Esophagus squamous epithelium (tissue), 5 donors: ENCODE results near the gene ATP5MC2. TPM values are rescaled to one million over a fixed set of nuclear protein-coding genes. Genes with fewer than 3 reads are reported as not detected.

Experiments
- DNase-seq: peaks from one replicate; lab custom pipeline; 2025; lab: John Stamatoyannopoulos, UW
- H3K27ac ChIP-seq, 4 donors: fragments of 200-600 bp; sonication (generic); one replicate each; pipeline ENCODE4 v1.5.1; 2016 to 2019; ENCODE audit warnings: mild to moderate bottlenecking in 1 of 4
- H3K27me3 ChIP-seq, 4 donors: fragments of 200-600 bp; sonication (generic); 1 replicate in 3 of 4; 2 replicates in 1 of 4; pipeline versions ENCODE4 v1.5.1 to v1.6.0; 2017 to 2021; ENCODE audit warnings: antibody characterized with exemption in 1 of 4
- H3K36me3 ChIP-seq, 3 donors: fragments of 200-600 bp; sonication (generic); one replicate each; pipeline ENCODE4 v1.5.1; 2016 to 2019
- H3K4me1 ChIP-seq, 3 donors: fragments of 200-600 bp; sonication (generic); one replicate each; pipeline ENCODE4 v1.5.1; 2017 to 2019
- H3K4me3 ChIP-seq, 4 donors: fragments of 200-600 bp; sonication (generic); 1 replicate in 3 of 4; 2 replicates in 1 of 4; pipeline ENCODE4 v1.5.1; 2016 to 2019; ENCODE audit warnings: mild to moderate bottlenecking in 2 of 4, moderate library complexity in 1 of 4
- H3K9me3 ChIP-seq, 3 donors: fragments of 200-600 bp; sonication (generic); one replicate each; pipeline ENCODE4 v1.5.1; 2016 to 2019
- POLR2A ChIP-seq, 4 donors: fragments of 450-650 bp; IDR thresholded peaks; one replicate each; pipeline ENCODE4 v1.6.1; 2017; ENCODE audit warnings: antibody characterized with exemption in 4 of 4, mild to moderate bottlenecking in 4 of 4, moderate library complexity in 3 of 4
- WGBS, 2 donors: methylation state at CpG; one replicate each; pipeline ENCODE4 v1.1.5; 2018; 5-methylcytosine and 5-hydroxymethylcytosine counted together
- intact Hi-C: fragments of 100-400 bp; cut with DNase I; formaldehyde crosslinking; loops from one replicate; pipeline ENCODE4 v1.15.0; 2022
- total RNA-seq, 4 donors: library from RNA; depleted of rRNA; stranded (reverse); fragments of >200 nt; gene quantifications; one replicate each; pipeline ENCODE4 v1.1.0, GENCODE V29; 2016
- TF ChIP-seq, protein P1 (sequence below), 6 experiments: fragments of 450-650 bp in 4 of 6; fragments of 200-600 bp in 2 of 6; sonication (generic) in 2 of 6; IDR thresholded peaks; one replicate each; pipeline ENCODE4 v1.5.1; 2016 to 2019; ENCODE audit warnings: antibody characterized with exemption in 6 of 6, mild to moderate bottlenecking in 4 of 6, moderate library complexity in 4 of 6
- donor health status: DM: yes; HTN: yes; CAD: no.

The ATP5MC2 gene
- total RNA-seq, 4 donors from 2014 or later, result 240 to 303 (median 268) TPM

DNA sequence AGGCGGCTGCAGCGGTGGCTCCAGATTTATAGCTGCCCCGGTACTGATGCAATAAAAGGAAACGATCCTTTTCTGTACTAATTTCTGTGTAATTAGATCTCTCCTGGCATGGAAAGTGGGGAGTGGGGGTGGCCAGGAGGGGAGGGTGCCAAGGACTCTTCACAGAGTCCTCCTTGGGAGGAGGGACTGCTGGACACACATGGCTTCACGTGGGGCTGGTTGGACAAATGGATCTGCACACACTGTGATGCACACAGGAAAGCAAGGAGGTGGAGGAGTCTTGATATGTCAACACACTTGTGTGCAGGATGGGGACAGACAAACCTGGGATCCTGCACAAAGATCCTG, 23.8 kb upstream of the ATP5MC2 start:
- Histone ChIP-seq H3K4me1 (peaks cover 12 to 29% (median 23%) of the 10 kb centered on the region in 3 donors), H3K9me3 (no peaks in the 10 kb centered on the region), H3K27me3 (peaks cover 0 to 100% (median 17%) of the 10 kb centered on the region in 4 donors), H3K36me3 (no peaks in the 10 kb centered on the region), H3K27ac (no peak overlapping the region), H3K4me3 (no peak overlapping the region)
- no peak for TF ChIP-seq POLR2A (IDR thresholded peaks at IDR 0.05)
- TF ChIP-seq, protein P1, sequence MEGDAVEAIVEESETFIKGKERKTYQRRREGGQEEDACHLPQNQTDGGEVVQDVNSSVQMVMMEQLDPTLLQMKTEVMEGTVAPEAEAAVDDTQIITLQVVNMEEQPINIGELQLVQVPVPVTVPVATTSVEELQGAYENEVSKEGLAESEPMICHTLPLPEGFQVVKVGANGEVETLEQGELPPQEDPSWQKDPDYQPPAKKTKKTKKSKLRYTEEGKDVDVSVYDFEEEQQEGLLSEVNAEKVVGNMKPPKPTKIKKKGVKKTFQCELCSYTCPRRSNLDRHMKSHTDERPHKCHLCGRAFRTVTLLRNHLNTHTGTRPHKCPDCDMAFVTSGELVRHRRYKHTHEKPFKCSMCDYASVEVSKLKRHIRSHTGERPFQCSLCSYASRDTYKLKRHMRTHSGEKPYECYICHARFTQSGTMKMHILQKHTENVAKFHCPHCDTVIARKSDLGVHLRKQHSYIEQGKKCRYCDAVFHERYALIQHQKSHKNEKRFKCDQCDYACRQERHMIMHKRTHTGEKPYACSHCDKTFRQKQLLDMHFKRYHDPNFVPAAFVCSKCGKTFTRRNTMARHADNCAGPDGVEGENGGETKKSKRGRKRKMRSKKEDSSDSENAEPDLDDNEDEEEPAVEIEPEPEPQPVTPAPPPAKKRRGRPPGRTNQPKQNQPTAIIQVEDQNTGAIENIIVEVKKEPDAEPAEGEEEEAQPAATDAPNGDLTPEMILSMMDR (IDR thresholded peaks at IDR 0.05), result no peak
- WGBS, 2 donors, result 53 to 61% methylated on average over 5 of the region's 5 CpGs
- intact Hi-C loops, result loop anchor here (5.0 kb wide), 1 partner anchor 48 kb away; no protein-coding TSS in a partner anchor
- no peak for DNase-seq

DNA sequence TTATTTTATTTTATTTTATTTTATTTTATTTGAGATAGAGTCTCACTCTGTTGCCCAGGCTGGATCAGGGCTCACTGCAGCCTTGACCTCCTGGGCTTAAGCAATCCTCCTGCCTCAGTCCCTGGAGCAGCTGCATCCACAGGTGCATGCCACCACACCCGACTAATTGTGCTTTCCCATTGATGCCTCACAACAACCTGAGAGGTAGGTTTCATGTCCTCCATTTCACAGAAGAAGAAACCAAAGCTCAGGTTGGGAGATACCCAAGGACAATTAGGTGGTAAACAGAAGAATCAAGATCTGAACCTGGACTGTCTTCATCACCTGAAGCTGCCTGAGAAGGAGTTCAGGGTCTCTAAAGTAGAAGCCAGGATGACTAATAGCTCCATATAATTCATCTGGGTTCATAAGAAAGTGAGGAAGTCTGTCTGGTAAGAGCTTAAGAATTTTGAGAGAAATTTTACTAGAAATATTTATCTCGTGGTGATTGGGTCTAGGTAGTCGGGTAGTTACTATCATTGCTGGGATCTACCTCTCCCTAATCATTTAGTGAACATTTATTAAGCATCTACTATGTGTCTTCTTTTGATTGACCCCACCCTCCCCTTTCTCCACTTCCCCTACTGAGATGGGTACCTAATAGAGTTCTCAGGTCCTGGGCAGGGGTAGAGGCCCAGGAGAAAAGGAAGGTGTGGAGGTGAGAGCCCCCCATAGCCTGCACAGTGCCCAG, 23.2 kb upstream of the ATP5MC2 start:
- H3K4me1 ChIP-seq, result peaks cover 12 to 29% (median 23%) of the 10 kb centered on the region in 3 donors
- 51 to 55% methylated on average over 3 of the region's 3 CpGs for WGBS, 2 donors
- DNase-seq, result no peak
- no peak overlapping the region for H3K27ac ChIP-seq
- no peak overlapping the region for H3K4me3 ChIP-seq
- peaks cover 0 to 100% (median 18%) of the 10 kb centered on the region in 4 donors for H3K27me3 ChIP-seq
- no peaks in the 10 kb centered on the region for H3K9me3 ChIP-seq
- intact Hi-C loops, result no loop called here
- TF ChIP-seq, protein P1 (IDR thresholded peaks at IDR 0.05), result no peak
- TF ChIP-seq POLR2A (IDR thresholded peaks at IDR 0.05), result no peak
- no peaks in the 10 kb centered on the region for H3K36me3 ChIP-seq

DNA sequence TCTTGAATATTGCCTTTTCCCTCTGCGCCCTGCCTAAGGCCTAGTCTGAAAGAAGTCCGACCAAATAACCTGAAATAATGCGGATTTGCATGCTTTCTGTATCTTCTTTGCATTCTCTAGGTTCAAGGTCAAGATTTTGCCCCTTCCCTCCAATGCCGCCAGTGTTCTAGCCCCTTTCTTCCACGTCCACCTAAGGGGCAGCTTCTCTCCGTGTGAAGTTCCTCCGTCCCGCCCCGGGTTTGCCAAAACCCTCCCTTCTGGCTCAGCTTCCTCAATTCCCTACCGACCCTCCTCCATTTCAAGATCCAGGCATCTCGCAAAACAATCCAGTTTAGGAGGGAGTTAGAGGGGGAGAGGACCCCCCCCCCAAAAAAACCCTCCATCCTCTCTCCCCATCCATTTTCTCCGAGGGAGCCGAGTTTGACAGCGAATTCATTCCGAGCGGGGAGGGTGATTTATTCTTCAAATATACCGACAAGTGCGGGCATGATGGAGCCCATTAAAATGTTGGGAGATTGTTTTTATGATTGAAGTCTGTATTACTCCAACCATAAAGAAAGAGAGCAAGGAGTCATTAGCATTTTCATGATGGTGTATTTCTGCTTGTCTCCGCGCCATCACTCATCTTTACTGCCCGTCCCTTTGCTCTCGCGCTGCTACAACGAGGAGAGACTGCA, 20.9 kb upstream of the ATP5MC2 start:
- DNase-seq, result no peak
- 15 to 22% methylated on average over 18 to 20 of the region's 24 CpGs for WGBS, 2 donors
- Histone ChIP-seq H3K27ac (peak overlapping the region in 1 of 4 donors; percentile 14), H3K4me3 (peak overlapping the region; percentile 10 to 60 (median 38)), H3K9me3 (no peaks in the 10 kb centered on the region), H3K4me1 (peaks cover 12 to 29% (median 23%) of the 10 kb centered on the region in 3 donors), H3K36me3 (no peaks in the 10 kb centered on the region), H3K27me3 (peaks cover 0 to 98% (median 18%) of the 10 kb centered on the region in 4 donors)
- intact Hi-C loops, result no loop called here
- TF ChIP-seq, protein P1 (IDR thresholded peaks at IDR 0.05), result no peak
- TF ChIP-seq POLR2A (IDR thresholded peaks at IDR 0.05), result no peak

DNA sequence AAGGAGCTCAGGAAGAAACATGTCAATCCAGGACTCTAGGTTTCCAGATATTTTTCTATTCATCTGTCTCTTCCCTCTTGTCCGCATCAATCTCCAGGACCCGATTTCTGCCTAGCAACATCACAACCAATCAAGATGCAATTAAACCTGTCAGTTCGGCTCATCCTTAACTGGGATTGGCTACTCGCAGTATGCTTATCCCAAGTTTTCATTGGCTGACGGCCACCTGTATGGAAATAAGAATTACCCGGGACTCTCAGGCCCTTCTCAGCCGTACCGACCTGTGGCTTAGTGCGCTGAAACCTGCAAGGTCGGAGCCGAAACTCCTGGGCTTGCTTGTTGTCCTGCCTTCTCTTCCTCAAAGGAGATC, 20.4 kb upstream of the ATP5MC2 start:
- DNase-seq, result no peak

More for the DNA sequence above, 20.4 kb upstream of the ATP5MC2 start:
- Histone ChIP-seq H3K27ac (peak overlapping the region in 1 of 4 donors; percentile 14), H3K9me3 (no peaks in the 10 kb centered on the region), H3K4me1 (peaks cover 12 to 29% (median 23%) of the 10 kb centered on the region in 3 donors), H3K27me3 (peaks cover 0 to 98% (median 18%) of the 10 kb centered on the region in 4 donors), H3K4me3 (peak overlapping the region; percentile 10 to 60 (median 38)), H3K36me3 (no peaks in the 10 kb centered on the region)
- no peak for TF ChIP-seq POLR2A (IDR thresholded peaks at IDR 0.05)
- TF ChIP-seq, protein P1 (IDR thresholded peaks at IDR 0.05), result no peak
- intact Hi-C loops, result no loop called here
- WGBS, 2 donors, result 4 to 18% methylated on average over 11 of the region's 11 CpGs
